NCI-H1436 treated with DMSO at 0.1 percent for 48 hours (cell line): ENCODE measurements around the gene SDHD.
"Not testable (repeated sequence)": the region's sequence is repeated elsewhere in the genome, so short reads cannot be mapped to it uniquely, and the experiment has no call there.

Experiments used
- DNase-seq: peaks from one replicate; lab custom pipeline; 2025; lab: John Stamatoyannopoulos, UW

SDHD gene

GRCh38 chr11:112086422-112087191 is at the start of gene SDHD, which contains the start of gene TIMM8B:
Gene SDHD (plus strand): TSS chr11:112086873. CDS start chr11:112086908, 35 bp downstream.
Gene TIMM8B (minus strand): TSS chr11:112086756. CDS start chr11:112086723, 33 bp downstream.
- peak; percentile 79 for DNase-seq

GRCh38 chr11:112037527-112037926 is 49.1 kb upstream of the SDHD start:
- no peak for DNase-seq

- no peak for DNase-seq
These were observed 44.3 kb upstream of the SDHD start for GRCh38 chr11:112042161-112042960.

GRCh38 chr11:112042961-112043304 is 43.7 kb upstream of the SDHD start:
- no peak for DNase-seq

- no peak for DNase-seq
These were observed 41.7 kb upstream of the SDHD start for GRCh38 chr11:112044961-112045360.

GRCh38 chr11:112046647-112047046 is 40.0 kb upstream of the SDHD start:
- DNase-seq = not testable (repeated sequence)

GRCh38 chr11:112048256-112048655 is 38.4 kb upstream of the SDHD start:
- DNase-seq = not testable (repeated sequence)

GRCh38 chr11:112049777-112050176 is 36.9 kb upstream of the SDHD start:
- no peak for DNase-seq

- DNase-seq = no peak
These were observed 36.0 kb upstream of the SDHD start for GRCh38 chr11:112050721-112051120.

GRCh38 chr11:112051768-112052167 is 34.9 kb upstream of the SDHD start:
- no peak for DNase-seq

GRCh38 chr11:112057170-112057569 is 29.5 kb upstream of the SDHD start:
- DNase-seq = no peak

- no peak for DNase-seq
These were observed 28.6 kb upstream of the SDHD start for GRCh38 chr11:112058103-112058502.

- DNase-seq = no peak
These were observed 23.8 kb upstream of the SDHD start for GRCh38 chr11:112062923-112063322.

- DNase-seq = no peak
These were observed 12.5 kb upstream of the SDHD start, which contains the start of the genes NKAPD1 and PIH1D2 for GRCh38 chr11:112073941-112074811. Gene NKAPD1 (plus strand): TSS chr11:112074299. CDS start chr11:112075575, 1,276 bp downstream. Gene PIH1D2 (minus strand): TSS chr11:112074017. CDS start chr11:112073174, 843 bp downstream.

GRCh38 chr11:112082729-112083128 is 3.9 kb upstream of the SDHD start:
- no peak for DNase-seq

- DNase-seq = no peak
These were observed 751 bp upstream of the SDHD start for GRCh38 chr11:112085822-112086421.

- DNase-seq = no peak
These were observed 539 bp downstream of the SDHD start for GRCh38 chr11:112087212-112087611.

- DNase-seq = not testable (repeated sequence)
These were observed 8.6 kb downstream of the SDHD start for GRCh38 chr11:112095302-112095701.

- no peak for DNase-seq
These were observed 9.5 kb downstream of the SDHD start for GRCh38 chr11:112096194-112096593.

- DNase-seq = no peak
These were observed 11.3 kb downstream of the SDHD start for GRCh38 chr11:112097734-112098528.

GRCh38 chr11:112100462-112100861 is 13.8 kb downstream of the SDHD start:
- no peak for DNase-seq
